ENCODE data around the gene TBC1D10A.
"Not testable (repeated sequence)": the region's sequence is repeated elsewhere in the genome, so short reads cannot be mapped to it uniquely, and the experiment has no call there.

The TBC1D10A gene

GRCh38 chr22:30347255-30347892 is 20.6 kb upstream of the TBC1D10A start:
- peak; percentile 20 for DNase-seq

- DNase-seq: peak; percentile 70
Observed at GRCh38 chr22:30344447-30345200, 17.9 kb upstream of the TBC1D10A start.

GRCh38 chr22:30340911-30341685 is 14.4 kb upstream of the TBC1D10A start:
- DNase-seq: no peak

- no peak for DNase-seq
Observed at GRCh38 chr22:30338802-30339201, 12.1 kb upstream of the TBC1D10A start.

GRCh38 chr22:30338341-30338740 is 11.6 kb upstream of the TBC1D10A start:
- not testable (repeated sequence) for DNase-seq

GRCh38 chr22:30337461-30337778 is 10.7 kb upstream of the TBC1D10A start:
- DNase-seq: no peak

GRCh38 chr22:30336752-30337460 is 10.2 kb upstream of the TBC1D10A start:
- no peak for DNase-seq

- DNase-seq: peak; percentile 14
Observed at GRCh38 chr22:30335236-30335635, 8.5 kb upstream of the TBC1D10A start.

- no peak for DNase-seq
Observed at GRCh38 chr22:30334646-30335045, 7.9 kb upstream of the TBC1D10A start.

GRCh38 chr22:30333707-30334087 is 7.0 kb upstream of the TBC1D10A start:
- peak; percentile 56 for DNase-seq

- no peak for DNase-seq
Observed at GRCh38 chr22:30332994-30333706, 6.4 kb upstream of the TBC1D10A start.

GRCh38 chr22:30332551-30332950 is 5.8 kb upstream of the TBC1D10A start:
- no peak for DNase-seq

- no peak for DNase-seq
Observed at GRCh38 chr22:30328466-30329049, 1.8 kb upstream of the TBC1D10A start.

GRCh38 chr22:30327864-30328345 is 1.2 kb upstream of the TBC1D10A start:
- DNase-seq: no peak

- no peak for DNase-seq
Observed at GRCh38 chr22:30326255-30326705, 461 bp downstream of the TBC1D10A start.

- DNase-seq: no peak
Observed at GRCh38 chr22:30325724-30326254, 952 bp downstream of the TBC1D10A start.

GRCh38 chr22:30325065-30325720 is 1.5 kb downstream of the TBC1D10A start:
- DNase-seq: no peak

- DNase-seq: peak; percentile 42
Observed at GRCh38 chr22:30324014-30324730, 2.6 kb downstream of the TBC1D10A start.

- no peak for DNase-seq
Observed at GRCh38 chr22:30323246-30323645, 3.5 kb downstream of the TBC1D10A start.

- DNase-seq: no peak
Observed at GRCh38 chr22:30321461-30321860, 5.3 kb downstream of the TBC1D10A start.
